Parathyroid adenoma (tissue), 2 donors: ENCODE results near the gene NOM1.

Experiments used
- H2AFZ ChIP-seq: fragments of 300-600 bp; sonication (generic); one replicate; pipeline ENCODE4 v1.7.0; 2017; ENCODE audit warnings: antibody characterized with exemption, mild to moderate bottlenecking
- H3K27ac ChIP-seq: fragments of 300-600 bp; sonication (generic); one replicate; pipeline ENCODE4 v1.7.0; 2017
- H3K27me3 ChIP-seq: fragments of 300-600 bp; sonication (generic); one replicate; pipeline ENCODE4 v1.7.0; 2017; ENCODE audit warnings: low read length; ENCODE audit not compliant: control insufficient read depth, insufficient read depth
- H3K36me3 ChIP-seq: fragments of 300-600 bp; sonication (generic); one replicate; pipeline ENCODE4 v1.7.0; 2017; ENCODE audit warnings: low read length; ENCODE audit not compliant: control insufficient read depth, insufficient read depth
- H3K4me1 ChIP-seq: fragments of 300-600 bp; sonication (generic); one replicate; pipeline ENCODE4 v1.7.0; 2017; ENCODE audit warnings: control low read depth
- H3K4me2 ChIP-seq: fragments of 300-600 bp; sonication (generic); one replicate; pipeline ENCODE4 v1.7.0; 2017; ENCODE audit warnings: low read length
- H3K4me3 ChIP-seq: fragments of 300-600 bp; sonication (generic); one replicate; pipeline ENCODE4 v1.7.0; 2017; ENCODE audit warnings: low read depth, low read length
- H3K79me2 ChIP-seq: fragments of 300-600 bp; sonication (generic); one replicate; pipeline ENCODE4 v1.7.0; 2017; ENCODE audit warnings: control low read depth
- H3K9ac ChIP-seq: fragments of 300-600 bp; sonication (generic); one replicate; pipeline ENCODE4 v1.7.0; 2017; ENCODE audit warnings: mild to moderate bottlenecking
- H3K9me3 ChIP-seq: fragments of 300-600 bp; sonication (generic); one replicate; pipeline ENCODE4 v1.7.0; 2017; ENCODE audit warnings: low read length; ENCODE audit not compliant: control insufficient read depth
- CTCF ChIP-seq: fragments of 300-600 bp; sonication (generic); IDR thresholded peaks from one replicate; pipeline ENCODE4 v1.7.0; 2017; ENCODE audit warnings: antibody characterized with exemption, mild to moderate bottlenecking
- donor health status: primary hyperparathyroidism.

NOM1 gene

GRCh38 chr7:157007470-157008066, 58.1 kb downstream of the NOM1 start:
- Histone ChIP-seq H3K4me1 (no peaks in the 10 kb centered on the region), H3K27me3 (peaks cover 40% of the 10 kb centered on the region), H3K79me2 (no peaks in the 10 kb centered on the region)

GRCh38 chr7:157008206-157009169, 59.0 kb downstream of the NOM1 start:
- Histone ChIP-seq H3K4me2 (no peak overlapping the region), H3K27me3 (peaks cover 34% of the 10 kb centered on the region), H2AFZ (no peak overlapping the region), H3K4me1 (no peaks in the 10 kb centered on the region), H3K36me3 (no peaks in the 10 kb centered on the region), H3K27ac (no peak overlapping the region), H3K9ac (no peak overlapping the region), H3K79me2 (no peaks in the 10 kb centered on the region), H3K9me3 (no peaks in the 10 kb centered on the region), H3K4me3 (no peak overlapping the region)
- TF ChIP-seq CTCF, result no peak

More at GRCh38 chr7:157007470-157008066, 58.1 kb downstream of the NOM1 start:
- no peak for TF ChIP-seq CTCF
- Histone ChIP-seq H3K27ac (no peak overlapping the region), H3K4me3 (no peak overlapping the region), H2AFZ (no peak overlapping the region), H3K9ac (no peak overlapping the region), H3K4me2 (no peak overlapping the region), H3K36me3 (no peaks in the 10 kb centered on the region), H3K9me3 (no peaks in the 10 kb centered on the region)

DNA sequence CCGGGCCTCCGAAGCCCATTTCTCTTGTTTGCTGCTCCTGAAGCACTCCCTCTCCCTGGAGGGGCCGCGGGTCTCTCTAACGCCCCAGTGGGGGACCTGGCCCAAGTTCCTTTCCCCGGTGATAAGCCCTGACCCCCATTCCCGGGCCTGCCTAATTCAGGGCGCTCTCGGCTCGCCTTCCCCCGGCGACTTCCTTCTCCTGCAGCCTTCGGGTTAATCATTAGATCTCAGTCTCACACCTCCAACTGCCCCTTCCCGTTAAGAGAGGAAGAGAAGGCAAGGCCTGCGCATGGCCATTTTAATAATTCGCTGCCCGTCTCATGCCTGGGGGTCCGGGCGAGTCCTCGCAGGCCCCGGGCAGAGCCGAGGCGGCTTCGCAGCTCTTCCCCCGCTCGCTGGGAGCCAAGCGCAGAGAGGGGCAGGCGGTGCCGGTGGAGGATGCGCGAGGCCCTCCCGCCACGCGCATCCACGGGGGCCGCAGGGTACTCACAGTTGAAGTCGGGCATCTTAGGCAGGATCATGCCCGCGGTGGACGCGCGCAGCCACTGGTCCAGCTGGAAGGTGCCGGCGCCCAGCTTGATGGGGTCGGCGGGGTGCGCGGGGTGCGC, 59.8 kb downstream of the NOM1 start:
- H3K4me1 ChIP-seq, result no peaks in the 10 kb centered on the region
- no peak overlapping the region for H3K27ac ChIP-seq
- H2AFZ ChIP-seq, result peak overlapping the region; percentile 50
- TF ChIP-seq CTCF, result no peak
- H3K79me2 ChIP-seq, result no peaks in the 10 kb centered on the region
- H3K27me3 ChIP-seq, result peaks cover 26% of the 10 kb centered on the region
- H3K9me3 ChIP-seq, result no peaks in the 10 kb centered on the region
- no peaks in the 10 kb centered on the region for H3K36me3 ChIP-seq
- no peak overlapping the region for H3K4me3 ChIP-seq
- H3K9ac ChIP-seq, result no peak overlapping the region
- H3K4me2 ChIP-seq, result peak overlapping the region; percentile 42

- Histone ChIP-seq H3K4me1 (no peaks in the 10 kb centered on the region), H3K9ac (no peak overlapping the region), H3K4me3 (peak overlapping the region; percentile 42), H3K4me2 (peak overlapping the region; percentile 69), H2AFZ (peak overlapping the region; percentile 83), H3K36me3 (no peaks in the 10 kb centered on the region), H3K27me3 (peaks cover 22% of the 10 kb centered on the region), H3K27ac (no peak overlapping the region), H3K9me3 (no peaks in the 10 kb centered on the region), H3K79me2 (no peaks in the 10 kb centered on the region)
- TF ChIP-seq CTCF, result no peak
Observed at GRCh38 chr7:157009778-157010587, 60.5 kb downstream of the NOM1 start.
